ENCODE results near the gene TP53I13.

Gene TP53I13

GRCh38 chr17:29567554-29568330, 759 bp upstream of the TP53I13 start:
- DNase-seq: peak; percentile 66

GRCh38 chr17:29569245-29569950, 897 bp downstream of the TP53I13 start:
- no peak for DNase-seq

- DNase-seq: no peak
These were observed 2.0 kb downstream of the TP53I13 start for GRCh38 chr17:29570521-29570920.

GRCh38 chr17:29571486-29571882, 3.0 kb downstream of the TP53I13 start:
- DNase-seq: no peak

- no peak for DNase-seq
These were observed 3.6 kb downstream of the TP53I13 start for GRCh38 chr17:29571883-29572681.

GRCh38 chr17:29572691-29573557, 4.4 kb downstream of the TP53I13 start:
- DNase-seq: no peak

GRCh38 chr17:29573558-29573869, 5.0 kb downstream of the TP53I13 start:
- no peak for DNase-seq

- DNase-seq: no peak
These were observed 5.6 kb downstream of the TP53I13 start for GRCh38 chr17:29573871-29574731.

GRCh38 chr17:29574732-29575510, 6.4 kb downstream of the TP53I13 start:
- DNase-seq: no peak

GRCh38 chr17:29575511-29576213, 7.2 kb downstream of the TP53I13 start:
- no peak for DNase-seq

- no peak for DNase-seq
These were observed 7.9 kb downstream of the TP53I13 start for GRCh38 chr17:29576214-29577000.

- DNase-seq: no peak
These were observed 8.5 kb downstream of the TP53I13 start for GRCh38 chr17:29577001-29577370.

GRCh38 chr17:29577385-29578211, 9.1 kb downstream of the TP53I13 start:
- no peak for DNase-seq

GRCh38 chr17:29578626-29579485, 10.4 kb downstream of the TP53I13 start:
- no peak for DNase-seq

GRCh38 chr17:29579866-29580771, 11.6 kb downstream of the TP53I13 start:
- DNase-seq: peak; percentile 75

GRCh38 chr17:29581583-29582253, 13.2 kb downstream of the TP53I13 start:
- peak; percentile 64 for DNase-seq
